ENCODE data around the gene COL8A2. TPM values are rescaled to one million over a fixed set of nuclear protein-coding genes. Genes with fewer than 3 reads are reported as not detected.

Gene COL8A2
- total RNA-seq, 1 donor from 2014 or later, result 18.1 TPM

DNA sequence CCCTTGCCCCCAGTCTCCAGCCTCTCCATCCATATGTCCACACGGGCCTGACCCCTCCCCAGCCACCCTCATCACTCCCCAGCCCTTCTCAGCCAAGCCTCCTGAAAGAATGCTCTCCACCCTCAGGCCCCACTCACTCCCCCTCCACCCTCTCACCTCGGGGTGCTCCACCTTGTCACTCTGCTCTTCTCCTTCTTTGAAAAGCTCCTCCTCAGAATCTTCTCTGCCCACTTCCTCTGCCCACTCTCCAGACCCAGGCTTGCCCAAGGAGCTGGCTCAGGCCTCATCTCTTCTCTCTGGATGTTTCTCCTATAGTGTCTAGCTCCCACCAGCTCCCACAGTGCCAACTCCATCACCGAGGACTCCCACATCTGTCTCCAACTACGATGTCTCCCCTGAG, 13.9 kb downstream of the COL8A2 start:
- peaks cover 48% of the 10 kb centered on the region for H3K4me1 Mint-ChIP-seq (ENCODE audit: low read depth)
- H3K36me3 Mint-ChIP-seq (ENCODE audit: low read depth), result no peaks in the 10 kb centered on the region
- no peak overlapping the region for H3K4me3 Mint-ChIP-seq (ENCODE audit: unreplicated experiment)
- TF ChIP-seq, protein P1, sequence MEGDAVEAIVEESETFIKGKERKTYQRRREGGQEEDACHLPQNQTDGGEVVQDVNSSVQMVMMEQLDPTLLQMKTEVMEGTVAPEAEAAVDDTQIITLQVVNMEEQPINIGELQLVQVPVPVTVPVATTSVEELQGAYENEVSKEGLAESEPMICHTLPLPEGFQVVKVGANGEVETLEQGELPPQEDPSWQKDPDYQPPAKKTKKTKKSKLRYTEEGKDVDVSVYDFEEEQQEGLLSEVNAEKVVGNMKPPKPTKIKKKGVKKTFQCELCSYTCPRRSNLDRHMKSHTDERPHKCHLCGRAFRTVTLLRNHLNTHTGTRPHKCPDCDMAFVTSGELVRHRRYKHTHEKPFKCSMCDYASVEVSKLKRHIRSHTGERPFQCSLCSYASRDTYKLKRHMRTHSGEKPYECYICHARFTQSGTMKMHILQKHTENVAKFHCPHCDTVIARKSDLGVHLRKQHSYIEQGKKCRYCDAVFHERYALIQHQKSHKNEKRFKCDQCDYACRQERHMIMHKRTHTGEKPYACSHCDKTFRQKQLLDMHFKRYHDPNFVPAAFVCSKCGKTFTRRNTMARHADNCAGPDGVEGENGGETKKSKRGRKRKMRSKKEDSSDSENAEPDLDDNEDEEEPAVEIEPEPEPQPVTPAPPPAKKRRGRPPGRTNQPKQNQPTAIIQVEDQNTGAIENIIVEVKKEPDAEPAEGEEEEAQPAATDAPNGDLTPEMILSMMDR (IDR thresholded peaks at IDR 0.05), result no peak
- DNase-seq (ENCODE audit: low spot score), result no peak
- no peaks in the 10 kb centered on the region for H3K27me3 Mint-ChIP-seq (ENCODE audit: low read depth)
- H3K9me3 Mint-ChIP-seq (ENCODE audit: low read depth), result no peaks in the 10 kb centered on the region
- no peak overlapping the region for H3K27ac Mint-ChIP-seq (ENCODE audit: unreplicated experiment)

DNA sequence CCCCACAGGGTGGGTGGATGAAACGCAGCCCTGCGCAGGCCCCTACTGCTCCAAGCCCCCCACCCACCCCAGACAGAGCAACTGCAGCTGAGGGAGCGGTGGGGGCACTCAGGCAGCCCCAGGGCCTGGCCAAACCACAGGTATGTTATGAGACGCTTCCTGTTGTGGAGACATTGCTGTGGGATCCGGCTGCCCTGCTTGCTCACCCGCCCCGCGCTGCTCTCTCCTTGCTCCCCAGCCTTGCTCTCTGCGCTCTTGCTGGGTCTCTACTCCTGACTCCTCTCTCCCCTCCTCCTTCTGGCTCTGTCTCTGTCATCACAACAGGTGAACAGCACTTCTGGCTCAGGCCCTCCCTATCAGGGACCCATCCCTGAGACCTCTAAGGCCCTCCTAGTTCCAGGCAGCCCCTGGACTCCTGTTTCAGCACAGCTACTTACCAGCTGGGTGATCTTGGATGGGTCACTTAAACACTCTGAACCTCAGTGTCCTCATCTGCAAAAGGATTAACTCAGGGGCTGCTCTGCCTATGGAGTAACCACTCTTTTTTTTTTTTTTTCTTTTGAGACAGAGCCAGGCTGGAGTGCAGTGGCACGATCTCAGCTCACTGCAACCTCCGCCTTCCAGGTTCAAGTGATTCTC, 15.9 kb downstream of the COL8A2 start:
- Mint-ChIP-seq H3K4me3 (ENCODE audit: unreplicated experiment) (no peak overlapping the region), H3K9me3 (ENCODE audit: low read depth) (no peaks in the 10 kb centered on the region), H3K27ac (ENCODE audit: unreplicated experiment) (peak overlapping the region; percentile 96), H3K36me3 (ENCODE audit: low read depth) (no peaks in the 10 kb centered on the region), H3K4me1 (ENCODE audit: low read depth) (peaks cover 39% of the 10 kb centered on the region), H3K27me3 (ENCODE audit: low read depth) (no peaks in the 10 kb centered on the region)
- TF ChIP-seq, protein P1 (IDR thresholded peaks at IDR 0.05), result no peak
- peak; percentile 92 for DNase-seq (ENCODE audit: low spot score)

DNA sequence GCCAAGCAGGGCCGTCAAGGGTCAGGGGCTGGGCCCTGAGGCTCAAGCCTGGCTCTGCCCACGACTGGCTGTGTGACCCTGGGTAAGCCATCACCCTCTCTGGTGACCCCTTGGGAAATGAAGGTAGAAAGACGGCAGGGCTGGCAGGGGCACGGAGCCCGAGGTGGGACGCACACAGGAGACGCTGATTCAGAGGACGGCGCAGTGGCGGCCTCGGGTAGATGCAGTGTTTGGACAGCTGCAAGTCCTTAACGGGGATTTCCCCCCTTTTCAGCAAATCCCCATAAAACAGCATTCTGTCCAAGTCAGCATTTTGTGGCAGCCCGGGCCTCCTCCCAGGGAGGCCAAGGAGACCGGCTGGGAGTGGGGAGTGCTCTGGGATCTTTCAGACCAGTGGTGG, 16.7 kb downstream of the COL8A2 start:
- TF ChIP-seq, protein P1 (IDR thresholded peaks at IDR 0.05), result no peak
- H3K9me3 Mint-ChIP-seq (ENCODE audit: low read depth), result no peaks in the 10 kb centered on the region

DNA sequence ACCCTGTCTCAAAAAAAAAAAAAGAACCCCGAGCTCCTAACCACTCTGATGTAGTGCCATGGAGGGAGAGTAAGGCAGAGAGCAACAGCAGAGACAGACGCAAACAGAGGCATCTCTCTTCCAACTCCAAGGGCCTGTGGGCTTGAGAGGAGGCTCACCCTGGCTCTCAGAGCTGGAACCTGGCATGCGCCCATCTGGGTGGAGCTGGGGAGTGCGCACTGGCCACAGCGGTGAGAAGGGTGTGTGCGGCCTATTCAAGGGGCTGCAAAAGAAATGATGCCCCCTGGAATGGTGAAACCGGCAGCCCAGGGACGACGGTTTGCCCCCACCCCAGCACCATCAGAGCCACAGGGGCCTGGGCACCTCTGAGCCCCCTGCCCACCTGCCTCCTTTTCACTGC, 17.6 kb downstream of the COL8A2 start:
- TF ChIP-seq, protein P1 (IDR thresholded peaks at IDR 0.05), result no peak
- H3K27ac Mint-ChIP-seq (ENCODE audit: unreplicated experiment), result no peak overlapping the region
- no peak overlapping the region for H3K4me3 Mint-ChIP-seq (ENCODE audit: unreplicated experiment)
- peak; percentile 75 for DNase-seq (ENCODE audit: low spot score)
- no peaks in the 10 kb centered on the region for H3K36me3 Mint-ChIP-seq (ENCODE audit: low read depth)
- no peaks in the 10 kb centered on the region for H3K27me3 Mint-ChIP-seq (ENCODE audit: low read depth)
- peaks cover 39% of the 10 kb centered on the region for H3K4me1 Mint-ChIP-seq (ENCODE audit: low read depth)
- no peaks in the 10 kb centered on the region for H3K9me3 Mint-ChIP-seq (ENCODE audit: low read depth)

More for the DNA sequence above, 16.7 kb downstream of the COL8A2 start:
- H3K27ac Mint-ChIP-seq (ENCODE audit: unreplicated experiment), result peak overlapping the region; percentile 80
- H3K4me3 Mint-ChIP-seq (ENCODE audit: unreplicated experiment), result no peak overlapping the region
- DNase-seq (ENCODE audit: low spot score), result peak; percentile 66
- H3K4me1 Mint-ChIP-seq (ENCODE audit: low read depth), result peaks cover 39% of the 10 kb centered on the region
- H3K36me3 Mint-ChIP-seq (ENCODE audit: low read depth), result no peaks in the 10 kb centered on the region
- no peaks in the 10 kb centered on the region for H3K27me3 Mint-ChIP-seq (ENCODE audit: low read depth)

DNA sequence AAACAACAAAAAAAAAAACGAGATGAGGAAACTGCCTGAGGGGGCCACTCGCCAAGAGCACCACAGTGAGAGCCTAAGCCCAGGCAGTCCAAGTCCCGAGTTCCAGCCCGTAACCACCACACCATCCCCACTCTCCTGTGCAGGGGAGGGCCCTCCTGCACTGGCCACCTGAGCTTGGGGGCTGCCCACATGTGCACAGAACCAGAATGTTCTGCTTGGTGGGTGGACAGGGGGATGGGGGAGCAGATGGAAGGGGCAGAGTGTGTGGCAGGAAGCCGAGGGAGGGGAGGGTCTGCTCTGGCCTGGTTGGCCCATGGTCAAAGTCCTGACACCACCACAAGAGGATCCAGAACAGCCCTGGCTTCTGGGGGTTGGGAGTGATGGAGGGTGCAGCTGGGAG, 18.8 kb downstream of the COL8A2 start:
- no peaks in the 10 kb centered on the region for H3K9me3 Mint-ChIP-seq (ENCODE audit: low read depth)
- H3K27me3 Mint-ChIP-seq (ENCODE audit: low read depth), result no peaks in the 10 kb centered on the region
- H3K4me3 Mint-ChIP-seq (ENCODE audit: unreplicated experiment), result no peak overlapping the region
- DNase-seq (ENCODE audit: low spot score), result no peak
- peak overlapping the region; percentile 74 for H3K27ac Mint-ChIP-seq (ENCODE audit: unreplicated experiment)
- H3K4me1 Mint-ChIP-seq (ENCODE audit: low read depth), result peaks cover 38% of the 10 kb centered on the region
- H3K36me3 Mint-ChIP-seq (ENCODE audit: low read depth), result no peaks in the 10 kb centered on the region
- TF ChIP-seq, protein P1 (IDR thresholded peaks at IDR 0.05), result no peak
